Measurements from ENCODE around the gene FGD5. TPM values are rescaled to one million over a fixed set of nuclear protein-coding genes. Genes with fewer than 3 reads are reported as not detected.
A peak's percentile ranks its signal among the peaks of the same experiment; 100 is the strongest.

The FGD5 gene
- total RNA-seq, 4 donors from 2014 or later, result 3.8 to 10.2 (median 7.6) TPM

DNA sequence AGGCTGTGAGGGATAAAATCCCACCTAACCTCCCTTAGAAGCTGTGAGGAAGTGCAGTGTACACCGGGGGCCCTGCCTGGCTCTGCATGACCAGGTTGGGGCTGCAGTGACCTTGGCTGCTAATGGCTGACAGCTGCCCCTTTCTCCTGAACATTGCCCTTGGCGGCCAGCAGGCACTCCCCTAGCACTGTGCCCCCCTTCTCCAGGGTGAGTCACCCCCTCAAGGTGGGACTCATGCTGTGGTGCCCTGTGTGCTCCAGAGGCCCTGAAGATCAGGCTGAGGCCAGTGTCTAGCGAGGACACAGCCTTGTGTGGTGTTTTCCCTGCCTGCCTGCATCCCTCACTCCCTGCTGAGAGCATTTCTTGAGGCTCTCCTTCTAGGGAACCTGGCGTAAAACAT lies 21.0 kb upstream of the FGD5 start:
- intact Hi-C loops (cut with DNase I; ENCODE audit: low total_unique reads), result loop anchor here (1.0 kb wide), 1 partner anchor 45 kb away; no protein-coding TSS in a partner anchor
- TF ChIP-seq POLR2A (IDR thresholded peaks at IDR 0.05), result no peak
- TF ChIP-seq, protein P1, sequence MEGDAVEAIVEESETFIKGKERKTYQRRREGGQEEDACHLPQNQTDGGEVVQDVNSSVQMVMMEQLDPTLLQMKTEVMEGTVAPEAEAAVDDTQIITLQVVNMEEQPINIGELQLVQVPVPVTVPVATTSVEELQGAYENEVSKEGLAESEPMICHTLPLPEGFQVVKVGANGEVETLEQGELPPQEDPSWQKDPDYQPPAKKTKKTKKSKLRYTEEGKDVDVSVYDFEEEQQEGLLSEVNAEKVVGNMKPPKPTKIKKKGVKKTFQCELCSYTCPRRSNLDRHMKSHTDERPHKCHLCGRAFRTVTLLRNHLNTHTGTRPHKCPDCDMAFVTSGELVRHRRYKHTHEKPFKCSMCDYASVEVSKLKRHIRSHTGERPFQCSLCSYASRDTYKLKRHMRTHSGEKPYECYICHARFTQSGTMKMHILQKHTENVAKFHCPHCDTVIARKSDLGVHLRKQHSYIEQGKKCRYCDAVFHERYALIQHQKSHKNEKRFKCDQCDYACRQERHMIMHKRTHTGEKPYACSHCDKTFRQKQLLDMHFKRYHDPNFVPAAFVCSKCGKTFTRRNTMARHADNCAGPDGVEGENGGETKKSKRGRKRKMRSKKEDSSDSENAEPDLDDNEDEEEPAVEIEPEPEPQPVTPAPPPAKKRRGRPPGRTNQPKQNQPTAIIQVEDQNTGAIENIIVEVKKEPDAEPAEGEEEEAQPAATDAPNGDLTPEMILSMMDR (IDR thresholded peaks at IDR 0.05), result no peak
- 80 to 90% methylated on average over 4 of the region's 4 CpGs for WGBS, 2 donors
- no peak overlapping the region for H3K4me3 ChIP-seq (ENCODE audit: low read depth, poor library complexity, severe bottlenecking)
- DNase-seq (ENCODE audit: low spot score in 2 of 2), result no peak

DNA sequence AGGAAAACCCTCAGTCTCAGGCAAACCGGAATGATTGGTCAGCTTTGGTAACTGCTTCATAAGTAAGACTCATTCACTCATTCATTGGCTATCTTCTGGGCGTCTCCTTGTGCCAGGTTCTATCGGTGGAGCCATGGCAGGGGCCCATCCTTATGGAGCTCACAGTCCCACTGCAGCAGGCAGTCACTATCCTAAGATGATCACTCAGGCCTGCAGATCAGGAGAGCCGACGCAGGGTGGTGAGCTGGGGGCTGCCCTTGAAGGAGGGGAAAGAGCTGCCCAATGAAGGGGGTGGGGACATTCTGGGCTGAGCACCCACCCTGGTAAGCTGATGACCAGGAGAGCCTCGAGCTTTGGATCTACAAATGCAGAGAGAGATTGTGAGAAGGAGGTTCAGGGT lies 20.5 kb upstream of the FGD5 start:
- intact Hi-C loops (cut with DNase I; ENCODE audit: low total_unique reads), result no loop called here

DNA sequence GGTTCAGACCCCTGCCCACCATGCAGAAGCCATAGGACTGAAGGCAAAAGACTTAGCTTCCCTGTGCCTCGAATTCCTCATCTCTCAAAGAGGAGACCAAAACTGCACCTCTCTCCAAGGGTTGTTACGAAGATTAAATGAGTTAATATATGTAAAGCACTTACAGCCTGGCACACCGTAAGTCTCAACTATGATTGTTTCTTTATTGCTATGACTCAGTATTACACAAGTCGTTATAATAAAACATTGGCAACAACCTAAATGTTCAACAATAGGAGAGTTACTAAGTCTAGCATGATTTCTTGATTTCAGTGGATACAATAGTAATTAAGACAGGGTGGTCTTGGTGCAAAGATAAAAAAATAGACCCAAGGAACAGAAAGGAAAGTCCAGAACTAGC lies 19.6 kb upstream of the FGD5 start:
- TF ChIP-seq, protein P1 (IDR thresholded peaks at IDR 0.05), result no peak
- TF ChIP-seq POLR2A (IDR thresholded peaks at IDR 0.05), result no peak
- DNase-seq (ENCODE audit: low spot score in 2 of 2), result no peak
- intact Hi-C loops (cut with DNase I; ENCODE audit: low total_unique reads), result no loop called here
- WGBS, 2 donors, result 52 to 53% methylated on average over 4 of the region's 4 CpGs
- H3K4me3 ChIP-seq (ENCODE audit: low read depth, poor library complexity, severe bottlenecking), result no peak overlapping the region

More for the DNA sequence above, 20.5 kb upstream of the FGD5 start:
- no peak for DNase-seq (ENCODE audit: low spot score in 2 of 2)
- H3K4me3 ChIP-seq (ENCODE audit: low read depth, poor library complexity, severe bottlenecking), result no peak overlapping the region
- TF ChIP-seq, protein P1 (IDR thresholded peaks at IDR 0.05), result no peak
- no peak for TF ChIP-seq POLR2A (IDR thresholded peaks at IDR 0.05)
- WGBS, 2 donors, result 82 to 83% methylated on average over 6 of the region's 6 CpGs

DNA sequence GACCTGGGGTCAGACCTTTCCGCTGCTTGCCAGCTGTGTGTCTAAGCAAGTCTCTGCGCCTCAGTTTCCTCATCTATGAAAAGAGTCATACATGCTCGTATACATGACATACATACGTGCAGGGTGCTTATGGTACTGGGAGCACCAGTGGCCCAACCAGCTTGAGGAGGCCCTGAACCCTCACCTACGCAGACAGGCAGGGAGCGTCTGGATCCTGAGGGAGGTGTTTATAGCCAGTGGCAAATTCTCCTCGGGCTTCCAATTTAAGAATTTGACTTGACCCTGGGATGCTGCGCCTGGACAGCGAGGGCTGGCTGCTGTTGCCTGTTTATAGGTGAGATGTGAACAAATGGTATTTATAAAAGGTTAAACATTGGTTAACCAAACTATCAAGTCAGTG lies 17.7 kb upstream of the FGD5 start:
- peak in 1 of 2 donors; percentile 21 for DNase-seq (ENCODE audit: low spot score in 2 of 2)
- 89 to 96% methylated on average over 9 of the region's 9 CpGs for WGBS, 2 donors
- H3K4me3 ChIP-seq (ENCODE audit: low read depth, poor library complexity, severe bottlenecking), result no peak overlapping the region
- TF ChIP-seq, protein P1 (IDR thresholded peaks at IDR 0.05), result no peak
- intact Hi-C loops (cut with DNase I; ENCODE audit: low total_unique reads), result no loop called here

DNA sequence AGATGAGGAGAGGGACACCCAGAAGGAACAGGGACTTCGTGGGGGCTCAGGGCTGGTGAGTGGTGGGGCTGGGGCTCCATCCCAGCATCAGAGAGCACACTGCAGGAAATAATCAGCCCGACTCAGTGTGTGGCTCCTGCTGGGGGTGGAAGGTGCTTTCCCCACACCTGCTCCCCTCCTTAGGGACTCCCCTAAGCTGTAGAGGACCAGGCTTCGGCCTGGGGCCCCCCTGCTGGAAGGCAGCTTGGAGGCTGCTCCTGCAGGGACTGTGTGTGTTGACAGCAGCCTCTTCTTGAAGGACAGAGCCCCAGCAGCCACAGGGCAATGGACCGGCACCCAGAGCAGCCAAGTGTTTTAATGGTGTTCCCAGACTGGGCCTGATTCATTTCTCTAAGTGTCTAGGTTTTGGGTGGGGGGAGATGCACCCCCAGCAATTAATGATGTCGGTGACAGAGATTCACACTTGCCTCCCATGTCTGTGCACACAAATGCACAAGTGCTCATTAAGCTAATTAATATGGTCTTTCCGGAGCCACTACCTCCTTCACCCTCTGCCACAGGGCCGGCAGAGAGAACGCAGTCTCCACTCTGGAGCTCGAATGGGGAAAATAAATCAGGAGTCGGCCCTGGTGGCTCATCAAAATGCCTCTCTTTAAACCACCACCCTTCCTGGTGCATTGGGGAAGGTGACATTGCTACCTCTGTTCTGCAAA lies 16.9 kb upstream of the FGD5 start:
- no peak for DNase-seq (ENCODE audit: low spot score in 2 of 2)
- TF ChIP-seq POLR2A (IDR thresholded peaks at IDR 0.05), result no peak
- TF ChIP-seq, protein P1 (IDR thresholded peaks at IDR 0.05), result no peak
- intact Hi-C loops (cut with DNase I; ENCODE audit: low total_unique reads), result no loop called here
- 71 to 76% methylated on average over 9 to 10 of the region's 10 CpGs for WGBS, 2 donors
- H3K4me3 ChIP-seq (ENCODE audit: low read depth, poor library complexity, severe bottlenecking), result no peak overlapping the region

DNA sequence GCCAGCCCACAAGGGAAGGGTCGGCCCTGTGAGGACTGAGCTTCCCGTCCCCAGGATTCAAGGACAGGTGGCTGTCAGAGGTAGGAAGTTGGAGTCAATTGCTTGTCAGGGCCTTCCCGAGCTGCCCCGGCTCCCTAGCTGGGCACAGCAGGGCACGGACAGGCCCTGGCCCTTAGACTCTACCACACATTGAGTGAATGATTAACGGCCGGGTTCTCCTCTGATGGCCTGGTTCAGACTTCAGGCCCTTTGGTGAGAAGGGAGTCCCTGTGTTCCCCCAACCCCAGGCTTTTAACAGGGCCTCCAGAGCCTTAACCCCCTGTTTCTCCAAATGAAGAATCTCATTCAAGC lies 16.4 kb upstream of the FGD5 start:
- 85 to 87% methylated on average over 6 to 7 of the region's 7 CpGs for WGBS, 2 donors
- no peak overlapping the region for H3K4me3 ChIP-seq (ENCODE audit: low read depth, poor library complexity, severe bottlenecking)
- TF ChIP-seq, protein P1 (IDR thresholded peaks at IDR 0.05), result no peak
- TF ChIP-seq POLR2A (IDR thresholded peaks at IDR 0.05), result no peak
- intact Hi-C loops (cut with DNase I; ENCODE audit: low total_unique reads), result no loop called here
- no peak for DNase-seq (ENCODE audit: low spot score in 2 of 2)
